NCI-H146 (cell line): ENCODE measurements around the gene SCOC.
"Not testable (repeated sequence)": the region's sequence is repeated elsewhere in the genome, so short reads cannot be mapped to it uniquely, and the experiment has no call there.

Source experiments
- DNase-seq: peaks from one replicate; lab custom pipeline; 2025; lab: John Stamatoyannopoulos, UW

The SCOC gene

GRCh38 chr4:140361099-140361498 lies 12.3 kb upstream of the SCOC start:
- no peak for DNase-seq

DNA sequence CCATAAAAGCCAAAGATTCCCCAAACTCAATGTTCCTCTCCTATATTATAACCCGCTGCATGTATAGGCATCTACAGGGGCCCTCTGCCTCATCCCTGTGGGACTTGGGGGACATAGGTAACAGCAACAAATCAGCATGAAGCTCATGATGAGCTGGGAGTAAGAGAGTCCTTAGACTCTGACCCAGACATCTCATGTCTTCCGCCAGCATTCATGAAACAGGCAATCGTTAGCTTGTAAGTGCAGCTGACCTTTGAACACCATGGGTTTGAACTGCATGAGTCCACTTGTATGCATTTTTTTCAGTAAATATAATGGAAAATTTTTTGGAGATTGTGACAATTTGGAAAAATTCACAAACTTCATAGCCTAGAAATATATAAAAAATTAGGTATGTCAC lies 10.4 kb upstream of the SCOC start:
- DNase-seq: no peak

DNA sequence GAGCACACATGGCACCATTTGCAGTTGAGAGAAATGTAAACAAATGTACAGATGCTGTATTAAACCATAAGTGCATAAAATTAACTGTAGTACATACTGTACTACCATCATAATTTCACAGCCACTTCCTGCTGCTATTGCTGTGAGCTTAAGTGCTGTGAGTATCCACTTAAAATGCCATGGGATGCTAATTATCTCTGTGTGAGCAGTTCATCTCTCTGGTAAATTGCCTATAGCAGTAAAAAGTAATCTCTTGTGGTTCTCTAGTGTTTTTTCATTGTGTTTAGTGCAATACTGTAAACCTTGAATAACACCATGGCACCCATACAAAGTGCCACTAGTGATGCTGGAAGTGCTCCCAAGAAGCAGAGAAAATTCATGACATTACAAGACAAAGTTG lies 9.9 kb upstream of the SCOC start:
- DNase-seq: peak; percentile 54

- no peak for DNase-seq
Measured at GRCh38 chr4:140367738-140368137, 5.7 kb upstream of the SCOC start.

DNA sequence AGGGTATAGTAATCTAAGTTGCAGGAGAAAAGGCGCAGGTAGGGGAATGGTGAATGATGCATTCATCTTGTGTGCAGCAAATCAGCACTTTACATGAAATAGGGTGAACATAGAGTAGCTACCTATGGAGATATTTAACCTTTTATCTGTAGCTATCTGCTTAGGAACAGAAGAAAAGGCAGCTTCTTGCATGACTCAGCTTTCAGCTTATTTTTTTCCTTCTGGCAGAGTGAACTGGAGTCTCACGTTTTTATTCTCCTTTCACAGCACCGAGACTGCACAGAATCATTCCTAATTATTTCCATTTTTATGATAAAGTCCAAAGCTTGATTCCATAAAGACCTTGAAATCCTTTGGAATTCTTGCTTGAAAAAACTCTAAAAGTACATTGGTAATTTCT lies 4.8 kb upstream of the SCOC start:
- no peak for DNase-seq

DNA sequence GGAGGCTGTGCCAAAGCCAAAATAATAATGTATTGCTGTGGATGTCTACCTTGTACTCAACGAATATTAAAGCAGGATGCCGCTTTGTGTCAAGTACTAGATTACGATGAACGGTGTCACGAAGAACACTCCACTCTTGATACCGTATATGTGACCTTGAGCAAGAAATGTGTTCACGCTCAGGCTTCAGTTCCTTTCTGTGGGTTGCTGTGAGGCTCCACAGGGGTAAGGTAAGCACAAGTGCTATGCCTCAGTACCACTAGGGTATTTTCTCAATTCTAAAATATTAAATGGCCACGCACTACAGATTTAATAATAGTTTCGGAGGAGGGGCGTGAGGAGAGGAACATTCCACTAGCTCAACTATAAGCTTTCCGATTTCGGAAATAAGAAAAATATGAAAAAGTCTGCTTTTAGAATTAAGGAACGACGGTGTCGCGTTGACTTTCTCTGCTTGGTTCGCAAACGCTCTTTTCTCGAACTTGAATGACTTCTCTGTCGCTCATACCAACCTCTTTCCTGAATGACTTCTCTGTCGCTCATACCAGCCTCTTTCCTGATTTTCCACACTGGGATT lies 607 bp upstream of the SCOC start:
- DNase-seq: peak; percentile 31

DNA sequence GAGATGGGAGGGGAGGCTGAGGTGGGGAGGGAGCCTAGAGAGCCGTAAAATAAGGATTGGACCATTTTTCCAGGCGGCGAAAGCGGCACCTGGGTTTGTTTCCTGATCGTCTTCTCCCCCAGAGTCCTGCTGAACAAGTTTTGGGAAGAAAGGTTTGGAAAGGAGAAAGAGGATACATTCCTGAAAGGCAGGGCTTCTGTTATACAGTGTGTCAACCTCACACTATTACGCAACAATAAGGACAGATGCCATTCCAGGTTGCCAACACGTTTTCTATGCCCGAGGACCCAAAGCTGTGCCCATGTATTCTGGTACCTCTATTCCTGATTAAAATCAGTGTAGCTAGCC lies 658 bp downstream of the SCOC start:
- no peak for DNase-seq

DNA sequence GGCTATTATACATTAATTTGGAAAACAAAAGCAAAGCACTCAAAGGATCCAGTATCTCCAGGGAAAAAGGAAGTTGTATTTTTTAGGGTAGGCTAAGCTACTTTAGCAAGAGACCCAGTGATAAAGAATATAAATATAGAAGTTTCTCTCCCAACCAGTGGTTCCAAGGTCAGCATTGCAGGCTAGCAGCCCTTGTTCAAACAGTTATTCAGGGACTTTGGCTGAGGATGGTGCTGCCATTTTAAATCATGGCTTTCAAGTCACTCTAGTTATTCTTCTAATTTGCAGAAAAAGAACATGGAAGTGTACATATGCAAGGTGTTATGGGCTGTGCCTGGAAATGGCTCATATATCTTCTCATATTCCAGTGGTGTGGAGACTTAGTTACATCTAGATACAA lies 9.3 kb downstream of the SCOC start:
- DNase-seq: no peak

DNA sequence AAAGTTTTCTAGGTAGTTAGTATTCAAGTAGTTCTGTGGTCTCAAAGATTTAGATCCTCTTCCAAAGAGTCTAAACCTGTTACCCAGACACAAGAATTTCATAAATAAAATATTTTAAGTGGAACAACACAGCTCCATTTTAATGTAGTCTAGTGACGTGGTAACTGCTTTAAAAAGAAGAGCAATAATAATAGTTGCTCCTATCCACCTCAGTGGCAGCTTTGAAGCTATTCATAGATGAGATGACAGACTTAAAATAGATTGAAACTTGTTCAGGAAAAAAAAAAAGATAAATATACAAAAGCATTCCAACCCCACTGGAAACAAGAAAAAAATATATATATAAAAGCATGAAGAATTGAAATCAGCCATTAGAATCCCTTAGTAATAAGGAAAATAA lies 14.6 kb downstream of the SCOC start:
- no peak for DNase-seq

DNA sequence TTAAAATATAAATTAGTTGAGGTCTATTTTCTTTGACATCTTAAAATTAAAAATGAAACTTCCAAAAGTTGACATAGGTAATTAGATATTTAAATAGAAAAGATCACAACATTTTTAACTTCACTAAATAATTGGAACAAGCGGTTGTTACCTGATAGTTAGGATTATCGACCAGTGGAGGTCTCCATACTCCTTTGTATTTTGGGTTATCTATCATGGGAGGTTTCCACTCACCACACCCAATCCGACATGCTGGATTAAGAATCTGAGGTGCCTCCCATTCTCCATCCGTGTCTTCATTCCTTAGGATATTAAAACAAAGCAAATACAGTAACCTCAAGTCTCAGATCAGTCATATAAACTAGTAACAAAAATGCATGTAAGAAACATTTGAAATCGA lies 22.2 kb downstream of the SCOC start:
- DNase-seq: no peak

- DNase-seq: no peak
Measured at GRCh38 chr4:140400111-140400510, 26.7 kb downstream of the SCOC start.

- no peak for DNase-seq
Measured at GRCh38 chr4:140406292-140406691, 32.8 kb downstream of the SCOC start.

DNA sequence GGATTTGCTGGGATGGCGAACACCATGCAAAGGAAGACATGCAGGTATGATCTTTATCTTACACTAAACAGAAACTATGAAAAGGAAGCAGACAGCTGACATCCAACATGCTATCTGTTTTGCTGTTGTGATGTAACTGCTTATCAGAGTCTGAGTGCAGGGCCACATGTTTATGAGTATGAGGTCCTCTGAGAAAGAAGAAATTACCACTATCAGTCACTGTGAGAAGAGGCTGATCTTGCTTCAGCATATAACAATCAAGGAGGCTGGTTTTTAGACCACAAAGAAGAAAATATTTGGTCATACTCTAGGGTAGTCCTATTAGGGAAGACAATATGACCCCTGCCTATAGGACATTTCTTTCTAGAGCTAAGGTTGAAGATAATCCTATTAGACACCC lies 35.5 kb downstream of the SCOC start:
- DNase-seq: no peak

GRCh38 chr4:140413130-140413969 lies 39.9 kb downstream of the SCOC start:
- not testable (repeated sequence) for DNase-seq

GRCh38 chr4:140423106-140423505 lies 49.7 kb downstream of the SCOC start:
- DNase-seq: no peak

DNA sequence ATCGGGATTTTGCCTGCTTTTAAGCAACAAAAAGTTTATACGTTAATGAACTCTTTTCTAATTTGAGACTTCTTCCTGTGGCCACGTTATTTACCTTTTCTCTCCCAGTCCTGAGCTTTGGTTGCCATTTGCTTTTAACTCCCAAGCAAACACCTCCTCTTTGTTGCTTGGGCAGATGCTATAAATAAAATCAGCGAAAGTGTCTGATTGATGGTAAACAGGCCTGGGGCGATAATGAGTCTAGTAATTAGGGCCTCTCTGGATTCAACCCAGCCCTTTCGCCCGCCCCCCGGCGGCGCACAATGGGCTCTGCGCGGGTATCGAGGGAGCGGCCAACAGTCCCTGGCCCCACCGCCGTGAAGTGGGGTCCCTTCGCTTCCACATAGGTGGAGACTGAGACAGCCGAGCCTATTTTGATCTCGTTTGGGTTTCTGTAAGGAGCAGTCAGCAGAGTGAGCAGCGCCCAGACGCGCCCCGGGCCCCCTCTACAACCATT lies 53.2 kb downstream of the SCOC start:
- DNase-seq: peak; percentile 84

DNA sequence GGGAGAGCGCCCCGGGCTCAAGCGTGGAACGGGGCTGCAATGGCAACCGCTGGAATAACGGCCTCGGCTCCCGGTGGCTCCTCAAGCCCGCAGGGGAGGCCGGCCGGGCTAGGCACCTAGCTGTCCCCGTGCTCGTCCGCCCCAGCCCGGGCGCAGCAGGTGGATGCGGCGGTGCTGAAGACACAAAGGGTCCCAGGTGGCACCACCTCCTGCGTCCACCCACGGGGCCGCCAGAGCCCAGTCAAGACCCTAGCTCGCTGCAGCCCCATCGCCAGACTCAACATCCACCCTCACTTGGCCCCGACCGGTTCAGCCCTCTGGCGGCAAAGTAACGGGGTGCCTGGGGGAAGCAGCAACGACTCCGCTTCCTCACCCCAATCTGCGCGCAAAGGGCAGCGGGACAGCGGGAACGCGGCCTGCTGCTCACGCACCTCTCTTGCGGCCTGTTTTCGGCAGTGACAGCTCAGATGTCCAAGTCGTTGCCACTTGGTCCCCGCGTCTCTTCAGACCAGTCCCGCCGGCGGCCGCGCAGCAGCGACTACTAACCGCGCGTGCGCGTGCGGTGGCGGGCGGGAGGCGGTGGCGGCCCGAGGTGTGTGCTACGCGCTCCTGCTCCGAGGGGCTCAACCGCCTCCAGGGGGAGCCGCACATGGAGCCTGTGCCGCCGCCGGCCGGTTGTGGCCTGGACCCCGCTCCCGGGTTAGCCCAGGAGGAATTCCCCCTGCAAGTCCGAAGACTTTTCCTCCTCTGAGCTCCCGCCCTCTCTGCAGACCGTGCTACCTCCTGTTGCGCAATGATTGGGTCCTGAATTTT lies 53.9 kb downstream of the SCOC start, which contains the start of gene CLGN:
Gene CLGN, minus strand, starts transcription at position 543 of the 813 bp plus-strand sequence. CDS start 14,570 bp downstream, outside the sequence.
- DNase-seq: peak; percentile 81

GRCh38 chr4:140427919-140428471 lies 54.5 kb downstream of the SCOC start:
- no peak for DNase-seq
